Measurements from ENCODE around the gene ATP6V0A1.

- TF ChIP-seq, protein P1, sequence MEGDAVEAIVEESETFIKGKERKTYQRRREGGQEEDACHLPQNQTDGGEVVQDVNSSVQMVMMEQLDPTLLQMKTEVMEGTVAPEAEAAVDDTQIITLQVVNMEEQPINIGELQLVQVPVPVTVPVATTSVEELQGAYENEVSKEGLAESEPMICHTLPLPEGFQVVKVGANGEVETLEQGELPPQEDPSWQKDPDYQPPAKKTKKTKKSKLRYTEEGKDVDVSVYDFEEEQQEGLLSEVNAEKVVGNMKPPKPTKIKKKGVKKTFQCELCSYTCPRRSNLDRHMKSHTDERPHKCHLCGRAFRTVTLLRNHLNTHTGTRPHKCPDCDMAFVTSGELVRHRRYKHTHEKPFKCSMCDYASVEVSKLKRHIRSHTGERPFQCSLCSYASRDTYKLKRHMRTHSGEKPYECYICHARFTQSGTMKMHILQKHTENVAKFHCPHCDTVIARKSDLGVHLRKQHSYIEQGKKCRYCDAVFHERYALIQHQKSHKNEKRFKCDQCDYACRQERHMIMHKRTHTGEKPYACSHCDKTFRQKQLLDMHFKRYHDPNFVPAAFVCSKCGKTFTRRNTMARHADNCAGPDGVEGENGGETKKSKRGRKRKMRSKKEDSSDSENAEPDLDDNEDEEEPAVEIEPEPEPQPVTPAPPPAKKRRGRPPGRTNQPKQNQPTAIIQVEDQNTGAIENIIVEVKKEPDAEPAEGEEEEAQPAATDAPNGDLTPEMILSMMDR (IDR thresholded peaks at IDR 0.05), result no peak
- no peak for TF ChIP-seq POLR2A (IDR thresholded peaks at IDR 0.05)
- no peak for TF ChIP-seq POLR2AphosphoS5 (IDR thresholded peaks at IDR 0.05)
Observed at GRCh38 chr17:42460371-42460770, 1.7 kb downstream of the ATP6V0A1 start.
